Measurements from ENCODE around the gene GFRA1.

GFRA1 gene

GRCh38 chr10:116240157-116240950 is 32.7 kb downstream of the GFRA1 start:
- no peak for FAIRE-seq

DNA sequence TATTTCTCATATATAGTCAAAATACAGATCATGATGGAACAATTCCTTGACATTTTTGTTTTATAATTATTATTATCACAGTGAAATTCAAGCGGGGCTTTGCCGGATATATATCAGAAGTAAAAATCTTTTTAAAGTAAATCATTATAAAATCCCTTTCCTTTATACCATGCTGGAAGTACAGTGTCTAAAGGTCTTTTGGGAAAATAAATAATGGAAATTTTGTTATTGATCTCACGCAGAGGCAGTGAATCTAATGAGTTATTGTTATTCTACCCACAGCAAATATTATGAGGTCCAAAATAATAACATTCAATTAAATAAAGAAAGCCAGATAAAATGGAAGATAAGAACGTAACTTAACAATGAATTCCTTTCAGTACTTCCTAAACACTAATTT is 33.8 kb downstream of the GFRA1 start:
- no peak for FAIRE-seq

- no peak for FAIRE-seq
These were observed 35.0 kb downstream of the GFRA1 start for GRCh38 chr10:116237970-116238369.

DNA sequence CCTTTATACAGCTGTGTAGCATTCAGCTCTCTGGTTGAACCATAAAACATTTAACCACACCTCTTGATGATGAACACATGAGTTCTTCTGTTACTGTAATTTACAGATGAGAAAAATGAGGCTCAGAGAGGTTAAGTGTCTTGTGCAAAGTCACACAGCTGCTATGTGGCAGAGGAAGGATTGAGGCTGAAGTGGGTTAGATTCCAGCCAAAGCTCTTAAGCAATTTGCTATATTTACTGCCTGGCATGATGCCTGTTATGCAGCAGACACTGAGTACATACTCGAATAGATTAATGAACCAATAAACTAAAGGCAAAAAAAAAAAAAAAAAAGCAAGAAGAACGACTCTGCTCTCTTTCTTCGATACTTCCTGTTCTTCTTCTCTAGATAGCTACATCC is 35.7 kb downstream of the GFRA1 start:
- FAIRE-seq, result no peak

- FAIRE-seq, result no peak
These were observed 39.8 kb downstream of the GFRA1 start for GRCh38 chr10:116233230-116233629.

- FAIRE-seq, result no peak
These were observed 40.4 kb downstream of the GFRA1 start for GRCh38 chr10:116232613-116233012.

- no peak for FAIRE-seq
These were observed 46.2 kb downstream of the GFRA1 start for GRCh38 chr10:116226766-116227165.

DNA sequence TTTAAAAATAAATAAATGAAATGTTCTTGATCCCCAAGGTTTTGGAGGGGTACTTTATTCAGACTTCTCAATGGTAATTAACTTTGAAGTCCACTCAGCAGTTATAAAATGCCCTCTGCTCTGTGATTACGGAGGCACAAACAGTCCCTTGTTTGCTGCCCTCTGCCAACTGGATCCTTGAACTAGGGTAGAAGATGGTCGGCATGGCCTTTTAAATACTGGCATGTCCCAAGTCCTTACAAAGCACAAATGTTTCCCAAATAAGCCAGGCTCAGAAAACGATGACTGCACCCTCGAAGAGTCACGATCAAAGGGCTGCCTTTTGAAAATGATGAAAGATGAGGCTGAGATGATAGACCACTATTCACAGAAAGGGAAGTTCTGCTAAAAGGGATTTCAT is 47.0 kb downstream of the GFRA1 start:
- FAIRE-seq, result no peak

DNA sequence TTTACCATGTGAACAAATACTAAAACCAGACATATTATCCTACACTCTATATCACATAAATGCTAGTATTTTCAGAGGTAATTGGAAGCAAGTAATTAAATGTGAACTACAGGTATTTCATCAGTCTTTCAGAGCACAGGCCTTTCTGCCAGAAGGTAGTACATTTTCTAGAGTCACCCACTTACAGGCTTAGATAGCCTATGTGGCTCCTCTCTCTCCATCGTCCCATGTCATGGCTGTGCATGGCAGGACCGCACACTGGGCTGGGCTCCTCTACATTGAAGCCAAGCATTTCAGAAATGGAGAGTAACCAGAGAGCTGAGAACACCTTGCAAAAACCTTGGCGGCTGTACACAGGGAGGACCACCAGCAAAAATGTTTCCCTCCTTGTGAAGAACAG is 49.7 kb downstream of the GFRA1 start:
- FAIRE-seq, result no peak

GRCh38 chr10:116221053-116221452 is 52.0 kb downstream of the GFRA1 start:
- no peak for FAIRE-seq

GRCh38 chr10:116216676-116217075 is 56.3 kb downstream of the GFRA1 start:
- FAIRE-seq, result no peak

DNA sequence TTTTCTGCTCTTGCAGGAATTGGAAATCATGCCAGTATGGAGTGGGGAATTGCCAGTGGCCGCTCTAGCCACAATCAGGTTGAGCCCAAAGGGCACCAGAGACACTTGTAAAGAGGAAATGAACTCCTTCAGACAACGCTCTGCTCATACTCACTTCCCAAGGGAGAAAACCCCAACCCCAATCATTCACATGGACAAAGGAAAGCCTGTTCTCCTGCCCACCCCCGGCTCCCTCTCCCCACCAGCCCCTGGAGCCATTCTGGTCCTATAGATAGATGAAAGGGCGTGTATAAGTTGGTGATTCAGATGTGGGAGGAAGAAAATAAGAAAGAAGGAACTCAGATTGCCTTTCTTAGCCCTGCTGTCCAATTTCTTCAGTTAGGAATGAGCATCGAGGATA is 57.4 kb downstream of the GFRA1 start:
- no peak for FAIRE-seq

DNA sequence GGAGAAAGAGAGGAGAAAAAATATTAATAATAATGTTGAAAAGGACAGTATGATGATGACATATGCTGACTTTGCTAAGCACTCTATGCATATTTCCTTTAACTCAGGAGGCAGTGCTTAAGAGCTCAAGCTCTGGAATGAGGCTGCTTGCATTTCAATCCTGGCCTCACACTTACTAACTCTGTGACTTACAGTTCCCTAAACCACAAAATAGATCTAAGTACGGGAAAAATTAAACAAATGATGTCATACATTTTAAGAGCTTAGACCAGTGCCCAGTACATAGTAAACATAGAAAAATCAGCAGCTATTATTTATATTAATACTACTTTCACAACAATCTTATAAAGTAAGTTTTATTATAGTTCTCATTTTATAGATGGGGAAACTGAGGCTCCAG is 61.3 kb downstream of the GFRA1 start:
- no peak for FAIRE-seq

- no peak for FAIRE-seq
These were observed 62.2 kb downstream of the GFRA1 start for GRCh38 chr10:116210588-116211346.

GRCh38 chr10:116209781-116210180 is 63.2 kb downstream of the GFRA1 start:
- no peak for FAIRE-seq

GRCh38 chr10:116208956-116209567 is 63.9 kb downstream of the GFRA1 start:
- no peak for FAIRE-seq

DNA sequence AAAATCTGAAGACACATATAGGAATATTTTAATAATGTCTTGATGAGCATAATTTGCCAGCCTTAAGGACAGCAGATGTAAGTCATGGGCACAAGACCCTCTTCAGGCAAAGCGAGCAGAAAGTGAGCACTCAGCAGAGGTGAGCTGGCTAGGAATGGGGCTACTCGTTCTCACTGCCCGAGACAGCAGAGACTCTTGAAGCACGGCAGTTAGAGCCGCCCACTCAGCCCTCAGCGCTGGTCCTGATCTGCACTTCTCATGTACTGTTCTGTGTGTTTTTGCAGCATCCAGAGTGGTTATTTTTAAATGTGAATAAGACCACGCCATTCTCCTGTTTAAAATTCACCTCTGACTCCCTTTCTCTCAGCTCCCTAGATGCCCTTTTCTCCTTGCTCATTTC is 65.3 kb downstream of the GFRA1 start:
- no peak for FAIRE-seq

GRCh38 chr10:116203661-116204060 is 69.3 kb downstream of the GFRA1 start:
- FAIRE-seq, result no peak

DNA sequence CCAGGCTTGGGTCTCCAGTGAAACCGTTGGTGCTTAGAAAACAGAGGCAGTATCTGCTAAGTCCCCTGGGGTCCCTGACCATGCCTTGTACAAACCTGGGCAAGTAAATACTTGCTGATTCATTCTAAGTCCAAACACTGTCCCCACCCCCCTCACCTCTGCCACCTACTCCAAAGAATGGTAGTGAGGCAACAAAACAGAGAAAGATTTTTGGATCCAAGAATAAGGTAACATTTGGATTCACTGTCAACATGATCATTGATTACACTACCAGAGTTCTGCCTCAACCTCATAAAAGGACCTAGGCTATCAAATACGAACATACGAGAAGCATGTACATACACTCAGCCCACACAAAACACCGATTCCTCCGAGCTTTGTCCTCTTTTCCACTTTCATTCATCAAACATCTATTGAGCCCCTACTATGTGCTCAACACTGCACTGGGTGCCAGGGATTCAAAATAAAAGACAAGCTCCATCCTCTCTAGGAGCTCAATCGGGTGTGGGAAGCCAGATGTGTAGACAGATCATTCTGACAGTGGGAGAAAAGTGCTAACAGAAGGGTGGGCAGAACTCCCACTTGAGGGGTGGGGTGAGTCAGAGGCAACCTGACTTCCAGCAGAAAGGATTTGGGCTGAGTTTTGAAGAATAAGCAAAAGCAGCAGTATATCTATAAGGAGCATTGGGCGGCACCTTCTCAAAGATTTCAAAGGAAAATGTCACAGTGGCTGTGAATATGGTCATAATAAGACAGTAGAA is 71.2 kb downstream of the GFRA1 start:
- FAIRE-seq, result no peak

GRCh38 chr10:116201011-116201410 is 72.0 kb downstream of the GFRA1 start:
- FAIRE-seq, result no peak

DNA sequence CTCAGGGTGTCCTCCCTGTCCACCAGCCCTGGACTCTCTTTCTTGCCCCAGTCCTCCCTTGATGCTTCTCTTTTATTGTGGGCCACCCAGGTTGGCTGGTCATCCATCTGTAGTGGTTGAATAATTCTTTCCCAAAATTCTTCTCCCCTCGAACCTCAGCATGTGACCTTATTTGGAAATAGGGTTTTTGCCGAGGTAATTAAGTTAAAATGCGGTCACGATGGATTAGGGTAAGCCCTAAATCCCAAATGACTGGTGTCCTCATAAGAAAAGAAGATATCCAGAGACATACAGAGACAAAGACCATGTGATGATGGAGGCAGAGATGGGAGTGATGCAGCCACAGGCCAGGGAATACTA is 74.3 kb downstream of the GFRA1 start:
- FAIRE-seq, result no peak

DNA sequence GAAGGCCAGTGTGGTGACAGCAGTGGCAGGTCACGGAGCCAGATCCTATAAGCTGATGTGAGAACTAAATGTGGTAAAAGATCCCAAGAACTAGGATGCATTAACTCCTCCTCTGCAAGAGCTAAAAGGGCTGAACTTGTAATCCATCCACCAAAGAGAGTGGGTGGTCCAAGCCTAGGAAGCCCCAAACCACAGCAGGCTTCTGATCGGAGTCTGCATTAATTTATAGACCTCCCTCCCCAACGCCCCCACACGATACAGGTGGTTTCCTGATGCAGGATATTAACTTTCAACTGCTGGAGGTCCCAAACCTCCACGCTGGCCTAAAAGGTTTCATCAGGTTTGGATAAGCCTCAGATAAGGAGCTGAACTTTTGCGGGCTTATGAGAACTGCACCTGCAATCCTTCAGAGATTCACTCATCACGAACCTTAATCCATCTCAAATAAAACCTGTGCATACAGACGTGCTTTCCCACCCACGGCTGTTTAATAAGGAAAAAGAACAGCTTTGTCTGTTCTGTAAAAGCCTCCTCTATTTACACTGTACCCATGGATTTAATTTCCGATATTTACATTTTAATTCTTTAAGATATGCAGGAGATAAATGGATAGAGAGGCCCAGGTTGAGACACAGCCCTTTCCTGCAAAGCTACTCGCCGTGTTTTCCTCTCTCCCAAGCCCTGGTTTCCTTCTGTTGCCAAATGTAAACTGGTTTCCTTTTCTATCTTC is 74.9 kb downstream of the GFRA1 start:
- FAIRE-seq, result no peak

DNA sequence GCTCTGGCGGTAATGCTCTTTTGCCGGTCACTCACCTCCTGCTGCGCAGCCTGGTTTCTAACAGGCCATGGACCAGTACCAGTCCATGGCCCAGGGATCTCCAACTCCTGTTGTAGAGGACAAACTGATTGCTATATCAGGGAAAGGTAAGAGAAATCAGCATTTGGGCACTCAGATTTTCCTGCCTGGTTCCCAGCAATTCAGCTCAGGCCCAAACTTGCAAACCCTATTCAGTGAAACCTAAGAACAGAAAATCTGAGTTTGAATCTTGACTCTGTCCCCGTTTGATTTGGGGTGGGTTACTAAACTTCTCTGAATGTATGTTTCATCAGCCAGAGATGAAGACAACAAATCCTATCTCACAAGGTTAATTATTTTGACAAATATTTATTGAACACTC is 77.4 kb downstream of the GFRA1 start:
- FAIRE-seq, result no peak

Measured in G401.6 (cell line).